ENCODE data around the gene ANKRD27. TPM values are rescaled to one million over a fixed set of nuclear protein-coding genes. Genes with fewer than 3 reads are reported as not detected.
"Not testable (repeated sequence)": the region's sequence is repeated elsewhere in the genome, so short reads cannot be mapped to it uniquely, and the experiment has no call there.

The ANKRD27 gene
- total RNA-seq, 6 experiments from 2014 or later = 26.7 to 31.3 (median 28.5) TPM

DNA sequence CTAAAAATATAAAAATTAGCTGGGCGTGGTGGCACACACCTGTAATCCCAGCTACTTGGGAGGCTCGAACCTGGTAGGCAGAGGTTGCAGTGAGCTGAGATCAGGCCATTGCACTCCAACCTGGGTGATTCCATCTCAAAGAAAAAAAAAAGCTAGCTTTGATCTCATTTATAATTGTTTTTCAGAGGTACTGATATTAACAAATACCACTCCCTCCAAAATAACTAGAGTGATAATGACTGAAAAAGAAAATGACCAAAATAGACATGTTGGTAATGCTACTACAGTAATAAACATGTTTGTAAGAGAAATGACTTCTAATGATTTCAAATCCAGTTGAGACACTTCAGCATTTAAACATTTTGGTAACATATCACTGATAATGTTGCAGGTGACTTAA lies 81.0 kb downstream of the ANKRD27 start:
- 0 out of 2 replicates have a peak, but pooled peaks cover 4% of the 10 kb centered on the region for H3K9me3 Mint-ChIP-seq
- no peak overlapping the region for H3K4me3 Mint-ChIP-seq
- no peak for TF ChIP-seq CTCF (IDR thresholded peaks at IDR 0.05)
- peaks cover 2% of the 10 kb centered on the region; the same call in 1 of the 2 replicates for H3K27me3 Mint-ChIP-seq (ENCODE audit: insufficient read depth)
- peaks cover 45% of the 10 kb centered on the region for H3K36me3 Mint-ChIP-seq (ENCODE audit: low read depth)
- no peaks in the 10 kb centered on the region for H3K4me1 Mint-ChIP-seq (ENCODE audit: low read depth)
- no peak for DNase-seq
- H3K27ac Mint-ChIP-seq = no peak overlapping the region

DNA sequence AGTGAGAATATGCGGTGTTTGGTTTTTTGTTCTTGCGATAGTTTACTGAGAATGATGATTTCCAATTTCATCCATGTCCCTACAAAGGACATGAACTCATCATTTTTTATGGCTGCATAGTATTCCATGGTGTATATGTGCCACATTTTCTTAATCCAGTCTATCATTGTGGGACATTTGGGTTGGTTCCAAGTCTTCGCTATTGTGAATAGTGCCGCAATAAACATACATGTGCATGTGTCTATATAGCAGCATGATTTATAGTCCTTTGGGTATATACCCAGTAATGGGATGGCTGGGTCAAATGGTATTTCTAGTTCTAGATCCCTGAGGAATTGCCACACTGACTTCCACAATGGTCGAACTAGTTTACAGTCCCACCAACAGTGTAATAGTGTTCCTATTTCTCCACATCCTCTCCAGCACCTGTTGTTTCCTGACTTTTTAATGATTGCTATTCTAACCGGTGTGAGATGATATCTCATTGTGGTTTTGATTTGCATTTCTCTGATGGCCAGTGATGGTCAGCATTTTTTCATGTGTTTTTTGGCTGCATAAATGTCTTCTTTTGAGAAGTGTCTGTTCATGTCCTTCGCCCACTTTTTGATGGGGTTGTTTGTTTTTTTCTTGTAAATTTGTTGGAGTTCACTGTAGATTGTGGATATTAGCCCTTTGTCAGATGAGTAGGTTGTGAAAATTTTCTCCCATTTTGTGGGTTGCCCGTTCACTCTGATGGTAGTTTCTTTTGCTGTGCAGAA lies 87.1 kb downstream of the ANKRD27 start:
- DNase-seq; H3K27me3 Mint-ChIP-seq (ENCODE audit: insufficient read depth); H3K4me1 Mint-ChIP-seq (ENCODE audit: low read depth); H3K4me3 Mint-ChIP-seq; H3K9me3 Mint-ChIP-seq; H3K27ac Mint-ChIP-seq: not testable (repeated sequence)
- H3K36me3 Mint-ChIP-seq (ENCODE audit: low read depth) = peaks cover 49% of the 10 kb centered on the region

DNA sequence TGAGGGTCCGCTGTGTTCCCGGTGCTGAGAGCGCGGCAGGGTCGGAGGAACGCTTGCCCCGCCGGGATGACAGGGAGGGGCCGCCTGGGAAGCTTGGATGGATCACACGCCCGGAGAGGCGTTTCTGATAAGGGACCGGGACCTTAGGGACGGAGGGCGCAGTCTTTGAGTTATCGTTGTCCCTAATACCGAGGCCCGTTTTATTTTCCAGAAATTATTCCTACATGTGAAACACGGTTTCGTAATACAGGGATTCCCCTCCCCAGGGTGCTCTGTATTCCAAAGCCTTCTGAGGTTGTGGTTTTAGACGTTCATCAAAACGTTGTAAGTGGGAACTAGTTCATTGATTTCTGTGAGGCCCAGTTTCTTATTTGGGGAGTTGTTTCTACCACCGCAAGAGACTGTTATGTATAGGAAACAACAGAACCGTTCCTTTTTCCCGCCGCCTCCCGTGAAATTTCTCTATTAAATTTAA lies 93.2 kb downstream of the ANKRD27 start:
- TF ChIP-seq CTCF (IDR thresholded peaks at IDR 0.05) = no peak
- H3K27ac Mint-ChIP-seq = peak overlapping the region; percentile 71
- H3K4me3 Mint-ChIP-seq = peak overlapping the region; percentile 93
- peaks cover 19% of the 10 kb centered on the region for H3K4me1 Mint-ChIP-seq (ENCODE audit: low read depth)
- H3K9me3 Mint-ChIP-seq = no peaks in the 10 kb centered on the region
- peaks cover 28% of the 10 kb centered on the region for H3K36me3 Mint-ChIP-seq (ENCODE audit: low read depth)
- peaks cover 3% of the 10 kb centered on the region for H3K27me3 Mint-ChIP-seq (ENCODE audit: insufficient read depth)
- DNase-seq = no peak

DNA sequence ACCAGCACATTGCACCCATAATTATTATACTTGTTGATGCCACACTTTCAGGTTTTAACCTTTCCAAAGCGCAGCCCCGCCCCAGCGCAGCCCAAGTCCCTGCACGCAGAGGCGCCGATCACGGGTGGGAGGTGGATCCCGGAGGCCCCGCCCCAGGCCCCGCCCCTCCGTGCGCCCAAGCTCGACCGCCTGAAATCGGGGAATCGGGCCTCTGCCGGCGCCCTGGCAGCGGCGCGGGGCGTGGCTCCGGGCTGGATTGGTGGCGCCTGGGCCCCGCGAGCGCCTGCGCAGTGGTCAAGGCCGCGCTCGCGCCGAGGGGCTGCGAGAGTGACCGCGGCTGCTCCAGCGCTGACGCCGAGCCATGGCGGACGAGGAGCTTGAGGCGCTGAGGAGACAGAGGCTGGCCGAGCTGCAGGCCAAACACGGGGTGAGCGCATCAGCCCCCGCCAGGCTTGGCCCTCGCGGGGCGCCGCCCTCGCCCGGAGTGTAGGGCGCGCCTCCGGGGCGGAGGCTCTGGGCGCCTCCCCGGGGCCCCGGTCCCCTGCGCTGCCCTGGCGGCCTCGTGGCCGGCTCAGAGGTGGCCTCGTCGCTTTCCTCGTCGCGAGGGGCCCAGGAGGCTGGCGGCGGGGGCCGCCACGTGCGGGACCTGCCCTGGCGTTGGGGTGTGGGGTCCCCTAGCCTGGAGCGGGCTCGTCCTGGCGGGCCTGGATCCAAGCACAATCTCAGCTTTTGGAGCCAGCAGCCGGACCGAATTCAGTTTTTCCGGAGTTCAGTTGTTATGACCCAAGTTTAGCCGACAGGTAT lies 93.9 kb downstream of the ANKRD27 start, which contains the start of gene PDCD5:
PDCD5 (plus strand) TSS at position 290 of the 804 bp plus-strand sequence; CDS start at position 362, 72 bp downstream.
- peaks cover 22% of the 10 kb centered on the region for H3K36me3 Mint-ChIP-seq (ENCODE audit: low read depth)
- H3K4me3 Mint-ChIP-seq = peak within 1 kb of the TSS; percentile 93
- no peaks in the 10 kb centered on the region for H3K9me3 Mint-ChIP-seq
- DNase-seq = peak; percentile 88
- peaks cover 3% of the 10 kb centered on the region for H3K27me3 Mint-ChIP-seq (ENCODE audit: insufficient read depth)
- no peak for TF ChIP-seq CTCF (IDR thresholded peaks at IDR 0.05)
- H3K27ac Mint-ChIP-seq = peak within 1 kb of the TSS; percentile 72
- H3K4me1 Mint-ChIP-seq (ENCODE audit: low read depth) = peaks cover 19% of the 10 kb centered on the region

- Mint-ChIP-seq H3K4me1 (ENCODE audit: low read depth) (peaks cover 19% of the 10 kb centered on the region), H3K4me3 (peak overlapping the region; percentile 93), H3K27me3 (ENCODE audit: insufficient read depth) (peaks cover 4% of the 10 kb centered on the region), H3K27ac (peak overlapping the region; percentile 36), H3K9me3 (no peaks in the 10 kb centered on the region), H3K36me3 (ENCODE audit: low read depth) (peaks cover 18% of the 10 kb centered on the region)
- TF ChIP-seq CTCF (IDR thresholded peaks at IDR 0.05) = no peak
- no peak for DNase-seq
Observed at GRCh38 chr19:32580353-32580900, 94.6 kb downstream of the ANKRD27 start.
